ENCODE measurements around the gene LMX1A. TPM values are rescaled to one million over a fixed set of nuclear protein-coding genes. Genes with fewer than 3 reads are reported as not detected.

The LMX1A gene
- total RNA-seq, 2 experiments from 2014 or later: not detected

- H3K4me3 ChIP-seq (ENCODE audit: low read length): no peak overlapping the region
- no peaks in the 10 kb centered on the region for H3K36me3 ChIP-seq (ENCODE audit: insufficient read depth, low read length)
- ChIA-PET CTCF (no interaction called here), POLR2A (no interaction called here)
- no peaks in the 10 kb centered on the region for H3K4me1 ChIP-seq (ENCODE audit: insufficient read depth, low read length)
- DNase-seq (no peak), ATAC-seq (ENCODE audit: poor library complexity) (no peak)
- no peaks in the 10 kb centered on the region for H3K4me1 Mint-ChIP-seq (ENCODE audit: low read depth)
- H3K27ac Mint-ChIP-seq: no peak overlapping the region
- no peak for TF ChIP-seq CTCF (IDR thresholded peaks at IDR 0.05)
- peaks cover 0 to 3% of the 10 kb centered on the region in 2 experiments for H3K27me3 ChIP-seq (ENCODE audit: control insufficient read depth in 1 of 2, insufficient read depth in 2 of 2, low read length in 2 of 2)
- H3K4me3 Mint-ChIP-seq: no peak overlapping the region
- no peaks in the 10 kb centered on the region for H3K9me3 ChIP-seq (ENCODE audit: control insufficient read depth in 1 of 2, insufficient read depth in 1 of 2, low read length in 2 of 2)
- H3K36me3 Mint-ChIP-seq (ENCODE audit: low read depth): no peaks in the 10 kb centered on the region
- intact Hi-C loops (cut with DNase I, micrococcal nuclease): no loop called here
- peaks cover 42% of the 10 kb centered on the region for H3K27me3 Mint-ChIP-seq
- no peaks in the 10 kb centered on the region for H3K9me3 Mint-ChIP-seq
- H3K27ac ChIP-seq (ENCODE audit: low read depth in 1 of 2, low read length in 2 of 2): no peak overlapping the region
These were observed 140.8 kb downstream of the LMX1A start for GRCh38 chr1:165215676-165216075.

GRCh38 chr1:165212229-165212628, 144.3 kb downstream of the LMX1A start:
- Histone ChIP-seq H3K27me3 (ENCODE audit: control insufficient read depth in 1 of 2, insufficient read depth in 2 of 2, low read length in 2 of 2) (no peaks in the 10 kb centered on the region), H3K4me3 (ENCODE audit: low read length) (no peak overlapping the region), H3K4me1 (ENCODE audit: insufficient read depth, low read length) (no peaks in the 10 kb centered on the region), H3K36me3 (ENCODE audit: insufficient read depth, low read length) (no peaks in the 10 kb centered on the region), H3K9me3 (ENCODE audit: control insufficient read depth in 1 of 2, insufficient read depth in 1 of 2, low read length in 2 of 2) (no peaks in the 10 kb centered on the region), H3K27ac (ENCODE audit: low read depth in 1 of 2, low read length in 2 of 2) (no peak overlapping the region)
- no peak overlapping the region for H3K4me3 Mint-ChIP-seq
- TF ChIP-seq CTCF (IDR thresholded peaks at IDR 0.05): no peak
- no peaks in the 10 kb centered on the region for H3K4me1 Mint-ChIP-seq (ENCODE audit: low read depth)
- POLR2A ChIA-PET: no interaction called here
- peaks cover 21% of the 10 kb centered on the region for H3K27me3 Mint-ChIP-seq
- ATAC-seq (ENCODE audit: poor library complexity) (no peak), DNase-seq (no peak)
- no peaks in the 10 kb centered on the region for H3K9me3 Mint-ChIP-seq
- no peak overlapping the region for H3K27ac Mint-ChIP-seq
- CTCF ChIA-PET: no interaction called here
- H3K36me3 Mint-ChIP-seq (ENCODE audit: low read depth): no peaks in the 10 kb centered on the region
- intact Hi-C loops (cut with DNase I, micrococcal nuclease): no loop called here

- ChIA-PET POLR2A (no interaction called here), CTCF (no interaction called here)
- H3K27me3 Mint-ChIP-seq: peaks cover 10% of the 10 kb centered on the region
- H3K27me3 ChIP-seq (ENCODE audit: control insufficient read depth in 1 of 2, insufficient read depth in 2 of 2, low read length in 2 of 2): no peaks in the 10 kb centered on the region
- H3K4me1 ChIP-seq (ENCODE audit: insufficient read depth, low read length): no peaks in the 10 kb centered on the region
- H3K27ac Mint-ChIP-seq: no peak overlapping the region
- no peak overlapping the region for H3K27ac ChIP-seq (ENCODE audit: low read depth in 1 of 2, low read length in 2 of 2)
- no peaks in the 10 kb centered on the region for H3K36me3 Mint-ChIP-seq (ENCODE audit: low read depth)
- no peak overlapping the region for H3K4me3 Mint-ChIP-seq
- ATAC-seq (ENCODE audit: poor library complexity): no peak
- H3K4me1 Mint-ChIP-seq (ENCODE audit: low read depth): no peaks in the 10 kb centered on the region
- H3K4me3 ChIP-seq (ENCODE audit: low read length): no peak overlapping the region
- H3K9me3 ChIP-seq (ENCODE audit: control insufficient read depth in 1 of 2, insufficient read depth in 1 of 2, low read length in 2 of 2): no peaks in the 10 kb centered on the region
- H3K36me3 ChIP-seq (ENCODE audit: insufficient read depth, low read length): no peaks in the 10 kb centered on the region
- intact Hi-C loops (cut with DNase I, micrococcal nuclease): no loop called here
- no peaks in the 10 kb centered on the region for H3K9me3 Mint-ChIP-seq
- TF ChIP-seq CTCF (IDR thresholded peaks at IDR 0.05): no peak
- DNase-seq: no peak
These were observed 148.5 kb downstream of the LMX1A start for GRCh38 chr1:165207853-165208515.
